Spleen (tissue), 7 donors: ENCODE measurements around the gene MDM4.

Source experiments
- POLR2AphosphoS5 ChIP-seq, 3 donors: sonication (generic); formaldehyde crosslinking; IDR thresholded peaks; one replicate each; pipeline ENCODE4 v1.5.1; 2017; ENCODE audit warnings: antibody characterized with exemption in 3 of 3
- TF ChIP-seq, protein P1 (sequence below), 11 experiments: fragments of 200-600 bp in 7 of 11; fragments of 450-650 bp in 4 of 11; sonication (generic) in 4 of 11; IDR thresholded peaks in 8 of 11; conservative IDR thresholded peaks in 3 of 11; 1 replicate in 7 of 11; 2 replicates in 4 of 11; pipeline versions ENCODE4 v1.4.0 to v1.8.0; 2016 to 2021; ENCODE audit warnings: antibody characterized with exemption in 11 of 11, inconsistent platforms in 4 of 11, mild to moderate bottlenecking in 1 of 11
- donor health status: DM: no; HTN: no; CAD: no; lungs with moderate emphysema.
- donor health status: DM: no; HTN: no; CAD: no.
- donor health status: DM: no; HTN: no; CAD: no.

DNA sequence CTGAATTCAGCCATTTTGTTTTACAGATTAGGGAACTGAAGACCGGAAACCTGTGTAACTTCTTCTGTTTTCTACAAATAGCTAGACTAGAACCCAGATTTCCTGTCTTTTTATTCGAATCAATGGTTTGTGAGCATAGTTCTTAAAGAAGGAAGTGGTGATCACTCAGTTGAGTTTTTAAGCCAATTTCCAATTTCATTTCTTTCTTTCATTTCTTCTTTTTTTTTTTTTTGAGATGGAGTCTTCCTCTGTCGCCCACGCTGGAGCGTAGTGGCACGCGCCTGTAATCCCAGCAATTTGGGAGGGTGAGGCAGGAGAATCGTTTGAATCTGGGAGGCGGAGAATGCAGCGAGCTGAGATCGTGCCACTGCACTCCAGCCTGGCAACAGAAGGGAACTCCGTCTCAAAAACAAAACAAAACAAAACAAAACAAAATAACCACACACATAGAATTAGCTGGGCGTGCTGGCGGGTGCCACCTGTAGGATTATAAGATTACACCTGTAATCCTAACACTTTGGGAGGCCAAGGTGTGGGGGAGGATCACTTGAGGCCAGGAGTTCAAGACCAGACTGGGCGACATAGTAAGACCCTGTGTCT, 3.0 kb upstream of the MDM4 start:
- TF ChIP-seq, protein P1, sequence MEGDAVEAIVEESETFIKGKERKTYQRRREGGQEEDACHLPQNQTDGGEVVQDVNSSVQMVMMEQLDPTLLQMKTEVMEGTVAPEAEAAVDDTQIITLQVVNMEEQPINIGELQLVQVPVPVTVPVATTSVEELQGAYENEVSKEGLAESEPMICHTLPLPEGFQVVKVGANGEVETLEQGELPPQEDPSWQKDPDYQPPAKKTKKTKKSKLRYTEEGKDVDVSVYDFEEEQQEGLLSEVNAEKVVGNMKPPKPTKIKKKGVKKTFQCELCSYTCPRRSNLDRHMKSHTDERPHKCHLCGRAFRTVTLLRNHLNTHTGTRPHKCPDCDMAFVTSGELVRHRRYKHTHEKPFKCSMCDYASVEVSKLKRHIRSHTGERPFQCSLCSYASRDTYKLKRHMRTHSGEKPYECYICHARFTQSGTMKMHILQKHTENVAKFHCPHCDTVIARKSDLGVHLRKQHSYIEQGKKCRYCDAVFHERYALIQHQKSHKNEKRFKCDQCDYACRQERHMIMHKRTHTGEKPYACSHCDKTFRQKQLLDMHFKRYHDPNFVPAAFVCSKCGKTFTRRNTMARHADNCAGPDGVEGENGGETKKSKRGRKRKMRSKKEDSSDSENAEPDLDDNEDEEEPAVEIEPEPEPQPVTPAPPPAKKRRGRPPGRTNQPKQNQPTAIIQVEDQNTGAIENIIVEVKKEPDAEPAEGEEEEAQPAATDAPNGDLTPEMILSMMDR (IDR thresholded peaks at IDR 0.05 in 8 of 11, conservative IDR thresholded peaks at IDR 0.05 in 3 of 11) = no peak
- TF ChIP-seq POLR2AphosphoS5 (IDR thresholded peaks at IDR 0.05) = peak in 2 of 3 donors; percentile 52 to 60
